Measurements from ENCODE around the gene AKAP6. TPM values are rescaled to one million over a fixed set of nuclear protein-coding genes. Genes with fewer than 3 reads are reported as not detected.

Gene AKAP6
- total and polyA plus RNA-seq, 2 of the 8 experiments (the other 6 are each of a cell fraction or from before 2014, with no cell fraction given), result 0.09 to 0.89 TPM

- no peak overlapping the region for H3K27ac ChIP-seq (ENCODE audit: low read depth, low read length)
- ChIA-PET CTCF (ENCODE audit: partially characterized antibody) (interaction anchor here (1.1 to 1.4 kb wide), 3 partner anchors 18 to 406 kb away, joined by 3 to 4 read pairs (median 3); no protein-coding TSS in a partner anchor), POLR2A (ENCODE audit: partially characterized antibody) (no interaction called here)
- no peaks in the 10 kb centered on the region for H4K20me1 ChIP-seq (replicated peaks in 1 of 2; ENCODE audit: control insufficient read depth in 1 of 2, insufficient read depth in 2 of 2, low read length in 2 of 2)
- FAIRE-seq (no peak), DNase-seq (ENCODE audit: low read depth in 1 of 2, low spot score in 2 of 2) (no peak)
- no peak overlapping the region for H3K56ac ChIP-seq (replicated peaks; ENCODE audit: insufficient read length, low read depth, low read length)
- no peak overlapping the region for H4K91ac ChIP-seq (replicated peaks; ENCODE audit: insufficient read length, low read length)
- no peak overlapping the region for H3K23ac ChIP-seq (ENCODE audit: insufficient read length)
- no peaks in the 10 kb centered on the region for H3K27me3 ChIP-seq (replicated peaks in 1 of 4; ENCODE audit: control insufficient read depth in 3 of 4, extremely low read depth in 1 of 4, insufficient read depth in 3 of 4, low read length in 3 of 4)
- H4K8ac ChIP-seq (ENCODE audit: extremely low read depth, insufficient read depth, low read length), result no peak overlapping the region
- no peak overlapping the region for H2BK20ac ChIP-seq (ENCODE audit: low read length)
- H2AFZ ChIP-seq (ENCODE audit: low read length), result no peak overlapping the region
- H3K79me1 ChIP-seq (ENCODE audit: low read depth, low read length), result no peaks in the 10 kb centered on the region
- H2BK15ac ChIP-seq (ENCODE audit: low read length), result no peak overlapping the region
- H3K14ac ChIP-seq (ENCODE audit: insufficient read length), result no peak overlapping the region
- no peaks in the 10 kb centered on the region for H3K79me2 ChIP-seq (ENCODE audit: control insufficient read depth in 1 of 2, insufficient read depth in 2 of 2, low read length in 2 of 2)
- H3K4me1 ChIP-seq (replicated peaks in 1 of 4; ENCODE audit: control insufficient read depth in 3 of 4, insufficient read depth in 4 of 4, low read length in 3 of 4), result no peaks in the 10 kb centered on the region
- no peak overlapping the region for H3K9ac ChIP-seq (replicated peaks in 1 of 4; ENCODE audit: extremely low read depth in 1 of 4, low read depth in 3 of 4, low read length in 3 of 4)
- H3K23me2 ChIP-seq (ENCODE audit: low read depth, low read length), result no peaks in the 10 kb centered on the region
- H3K4me3 ChIP-seq (ENCODE audit: extremely low read depth in 1 of 4, insufficient read depth in 2 of 4, low read depth in 3 of 4, low read length in 4 of 4), result no peak overlapping the region
- H3K36me3 ChIP-seq (ENCODE audit: control insufficient read depth in 2 of 4, insufficient read depth in 4 of 4, low read length in 3 of 4), result no peaks in the 10 kb centered on the region
- no peak overlapping the region for H2BK120ac ChIP-seq (replicated peaks; ENCODE audit: low read depth, low read length)
- H2BK5ac ChIP-seq (ENCODE audit: low read depth, low read length), result no peak overlapping the region
- H4K5ac ChIP-seq (ENCODE audit: insufficient read length, low read depth, low read length), result no peak overlapping the region
- 100% methylated on average over 1 of the region's 1 CpG; no CpG with 5 or more reads in 1 of the 2 experiments for WGBS, 2 experiments (ENCODE audit: extremely low coverage in 1 of 2, insufficient coverage in 1 of 2, insufficient read length in 1 of 2, insufficient replicate concordance in 2 of 2, low coverage in 1 of 2, low lambda C conversion rate in 2 of 2, missing lambda C conversion rate in 1 of 2)
- H3K4ac ChIP-seq (replicated peaks; ENCODE audit: insufficient read length, low read depth, low read length), result no peak overlapping the region
- no peak overlapping the region for H2BK12ac ChIP-seq (ENCODE audit: low read depth, low read length)
- H2AK5ac ChIP-seq (ENCODE audit: low read depth, low read length), result no peak overlapping the region
- H3K18ac ChIP-seq (ENCODE audit: extremely low read depth, low read length), result no peak overlapping the region
- H3K9me3 ChIP-seq (ENCODE audit: insufficient read depth in 2 of 2, low read depth in 1 of 2, low read length in 1 of 2), result no peaks in the 10 kb centered on the region
- H3K4me2 ChIP-seq (ENCODE audit: insufficient read depth in 1 of 2, low read depth in 2 of 2, low read length in 2 of 2), result no peak overlapping the region
- no peak for TF ChIP-seq BRCA1 (IDR thresholded peaks at IDR 0.05; ENCODE audit: low read depth, low read length)
- TF ChIP-seq CREB1 (IDR thresholded peaks at IDR 0.05), result no peak
- TF ChIP-seq RBBP5 (IDR thresholded peaks at IDR 0.05; ENCODE audit: borderline replicate concordance, low read depth, low read length), result no peak
- TF ChIP-seq GABPA (IDR thresholded peaks at IDR 0.05; ENCODE audit: borderline replicate concordance, insufficient read depth, low read length), result no peak
- no peak for TF ChIP-seq TEAD4 (IDR thresholded peaks at IDR 0.05; ENCODE audit: low read depth, low read length)
- TF ChIP-seq POLR2AphosphoS5 (IDR thresholded peaks at IDR 0.05; ENCODE audit: low read depth, low read length), result no peak
- no peak for TF ChIP-seq CBX8 (IDR thresholded peaks at IDR 0.05; ENCODE audit: borderline replicate concordance, low read depth, low read length)
These were observed 264.3 kb downstream of the AKAP6 start for GRCh38 chr14:32593290-32593942.
